ENCODE measurements around the gene WNT7A. TPM values are rescaled to one million over a fixed set of nuclear protein-coding genes. Genes with fewer than 3 reads are reported as not detected.

Gene WNT7A
- total and polyA plus RNA-seq, 2 donors (not counting 3 experiments of a cell fraction or from before 2014, with no cell fraction given) = not detected

DNA sequence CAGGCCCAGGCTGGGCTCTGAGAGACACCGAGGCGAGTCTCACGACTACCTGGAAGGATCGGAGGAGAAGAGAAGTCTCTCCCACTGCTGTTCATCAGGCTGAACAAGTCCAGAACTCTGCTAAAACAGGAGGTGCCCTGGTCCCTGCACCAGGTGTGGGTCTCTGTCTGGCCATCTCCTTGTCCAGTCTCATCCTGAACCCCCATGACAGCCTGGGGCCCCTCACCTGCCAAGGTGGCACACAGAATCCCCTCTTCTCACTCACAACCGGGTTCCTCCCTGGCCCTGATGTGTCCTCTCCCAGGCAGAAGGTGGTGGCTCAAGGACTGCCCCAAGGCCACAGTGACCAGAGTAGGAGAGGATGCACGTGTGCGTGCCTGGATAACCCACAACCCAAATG, 34.1 kb downstream of the WNT7A start:
- TF ChIP-seq MYC (IDR thresholded peaks at IDR 0.05; ENCODE audit: low read depth, low read length) = no peak
- no peak for TF ChIP-seq FOS (IDR thresholded peaks at IDR 0.05; ENCODE audit: borderline replicate concordance, insufficient read depth, low read length)
- TF ChIP-seq JUN (IDR thresholded peaks at IDR 0.05; ENCODE audit: borderline replicate concordance, insufficient read depth, insufficient read length, low read depth) = no peak
- no peak for TF ChIP-seq EZH2 (IDR thresholded peaks at IDR 0.05; ENCODE audit: borderline replicate concordance, low read depth, low read length, severe bottlenecking)
- no peak for TF ChIP-seq POLR2A (IDR thresholded peaks at IDR 0.05; ENCODE audit: low read depth, low read length)
- TF ChIP-seq, protein P1, sequence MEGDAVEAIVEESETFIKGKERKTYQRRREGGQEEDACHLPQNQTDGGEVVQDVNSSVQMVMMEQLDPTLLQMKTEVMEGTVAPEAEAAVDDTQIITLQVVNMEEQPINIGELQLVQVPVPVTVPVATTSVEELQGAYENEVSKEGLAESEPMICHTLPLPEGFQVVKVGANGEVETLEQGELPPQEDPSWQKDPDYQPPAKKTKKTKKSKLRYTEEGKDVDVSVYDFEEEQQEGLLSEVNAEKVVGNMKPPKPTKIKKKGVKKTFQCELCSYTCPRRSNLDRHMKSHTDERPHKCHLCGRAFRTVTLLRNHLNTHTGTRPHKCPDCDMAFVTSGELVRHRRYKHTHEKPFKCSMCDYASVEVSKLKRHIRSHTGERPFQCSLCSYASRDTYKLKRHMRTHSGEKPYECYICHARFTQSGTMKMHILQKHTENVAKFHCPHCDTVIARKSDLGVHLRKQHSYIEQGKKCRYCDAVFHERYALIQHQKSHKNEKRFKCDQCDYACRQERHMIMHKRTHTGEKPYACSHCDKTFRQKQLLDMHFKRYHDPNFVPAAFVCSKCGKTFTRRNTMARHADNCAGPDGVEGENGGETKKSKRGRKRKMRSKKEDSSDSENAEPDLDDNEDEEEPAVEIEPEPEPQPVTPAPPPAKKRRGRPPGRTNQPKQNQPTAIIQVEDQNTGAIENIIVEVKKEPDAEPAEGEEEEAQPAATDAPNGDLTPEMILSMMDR (IDR thresholded peaks at IDR 0.05; ENCODE audit: extremely low read depth in 1 of 2, insufficient read depth in 1 of 2, low read depth in 1 of 2, low read length in 2 of 2) = no peak
- Histone ChIP-seq H3K9ac (replicated peaks; ENCODE audit: extremely low read depth, insufficient read depth, low read length) (no peak overlapping the region), H3K4me1 (ENCODE audit: control insufficient read depth, extremely low read depth, insufficient read depth, low read length) (no peaks in the 10 kb centered on the region), H3K4me3 (replicated peaks in 1 of 3; ENCODE audit: insufficient read depth in 1 of 3, low read depth in 1 of 3, low read length in 3 of 3) (no peak overlapping the region), H3K79me2 (ENCODE audit: control insufficient read depth, insufficient read depth, low read length) (no peaks in the 10 kb centered on the region), H4K20me1 (replicated peaks; ENCODE audit: control insufficient read depth, extremely low read depth, insufficient read depth, low read length) (no peaks in the 10 kb centered on the region), H3K27me3 (ENCODE audit: control insufficient read depth in 2 of 2, insufficient read depth in 2 of 2, low read length in 2 of 2) (no peaks in the 10 kb centered on the region), H3K9me1 (replicated peaks; ENCODE audit: control insufficient read depth, extremely low read depth, insufficient read depth, low read length) (no peaks in the 10 kb centered on the region), H3K36me3 (ENCODE audit: control insufficient read depth in 2 of 2, extremely low read depth in 1 of 2, insufficient read depth in 2 of 2, low read length in 2 of 2) (no peaks in the 10 kb centered on the region), H2AFZ (ENCODE audit: low read depth, low read length) (no peak overlapping the region), H3K9me3 (replicated peaks; ENCODE audit: control insufficient read depth, insufficient read depth, low read length) (no peaks in the 10 kb centered on the region), H3K4me2 (ENCODE audit: insufficient read depth, low read length) (no peak overlapping the region), H3K27ac (ENCODE audit: insufficient read depth, low read depth, low read length) (no peak overlapping the region)
- intact Hi-C loops (cut with micrococcal nuclease) (no loop called here), dilution Hi-C loops (cut with MboI; ENCODE audit: extremely low pct_ligation_motif_present, low sequenced_read_pairs) (no loop called here)
- FAIRE-seq = no peak
- ChIA-PET CTCF (no interaction called here), POLR2A (no interaction called here)
- no peak for DNase-seq (ENCODE audit: low read depth, low spot score)
- no TSS peak for BruUV-seq (replicated peaks)

DNA sequence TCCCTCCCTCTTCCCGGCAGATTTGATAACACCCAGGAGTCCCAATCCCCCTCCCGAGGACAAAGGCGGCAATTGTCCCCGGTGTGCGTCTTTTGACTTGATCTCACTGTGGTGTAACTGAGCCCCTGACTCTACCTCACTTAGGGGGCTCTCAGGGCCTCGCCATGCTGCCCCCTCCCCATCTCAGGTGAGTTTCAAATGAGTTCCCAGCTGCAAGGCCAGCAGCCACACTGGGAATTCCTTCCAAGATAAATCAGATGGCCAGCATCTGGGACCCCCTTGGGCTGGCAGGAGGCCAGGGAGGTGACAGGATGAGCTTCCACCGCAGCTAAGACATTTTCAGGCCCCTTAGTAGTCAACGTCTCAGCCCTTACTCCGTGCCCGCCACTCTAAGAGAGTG, 35.0 kb downstream of the WNT7A start:
- CTCF ChIA-PET = no interaction called here
- no peak overlapping the region for H3K27ac ChIP-seq (ENCODE audit: insufficient read depth, low read depth, low read length)
- H3K9me1 ChIP-seq (replicated peaks; ENCODE audit: control insufficient read depth, extremely low read depth, insufficient read depth, low read length) = no peaks in the 10 kb centered on the region
- H3K9ac ChIP-seq (replicated peaks; ENCODE audit: extremely low read depth, insufficient read depth, low read length) = no peak overlapping the region
- H3K4me2 ChIP-seq (ENCODE audit: insufficient read depth, low read length) = no peak overlapping the region
- POLR2A ChIA-PET = no interaction called here
- intact Hi-C loops (cut with micrococcal nuclease) (no loop called here), dilution Hi-C loops (cut with MboI; ENCODE audit: extremely low pct_ligation_motif_present, low sequenced_read_pairs) (no loop called here)
- H3K4me1 ChIP-seq (ENCODE audit: control insufficient read depth, extremely low read depth, insufficient read depth, low read length) = no peaks in the 10 kb centered on the region
- H3K9me3 ChIP-seq (replicated peaks; ENCODE audit: control insufficient read depth, insufficient read depth, low read length) = no peaks in the 10 kb centered on the region
- H3K36me3 ChIP-seq (ENCODE audit: control insufficient read depth in 2 of 2, extremely low read depth in 1 of 2, insufficient read depth in 2 of 2, low read length in 2 of 2) = no peaks in the 10 kb centered on the region
- H3K79me2 ChIP-seq (ENCODE audit: control insufficient read depth, insufficient read depth, low read length) = no peaks in the 10 kb centered on the region
- H2AFZ ChIP-seq (ENCODE audit: low read depth, low read length) = no peak overlapping the region
- BruUV-seq (replicated peaks) = no TSS peak
- H3K27me3 ChIP-seq (ENCODE audit: control insufficient read depth in 2 of 2, insufficient read depth in 2 of 2, low read length in 2 of 2) = no peaks in the 10 kb centered on the region
- DNase-seq (ENCODE audit: low read depth, low spot score) (no peak), FAIRE-seq (no peak)
- H4K20me1 ChIP-seq (replicated peaks; ENCODE audit: control insufficient read depth, extremely low read depth, insufficient read depth, low read length) = no peaks in the 10 kb centered on the region
- H3K4me3 ChIP-seq (replicated peaks in 1 of 3; ENCODE audit: insufficient read depth in 1 of 3, low read depth in 1 of 3, low read length in 3 of 3) = no peak overlapping the region
- TF ChIP-seq EZH2 (IDR thresholded peaks at IDR 0.05; ENCODE audit: borderline replicate concordance, low read depth, low read length, severe bottlenecking) = no peak
- TF ChIP-seq, protein P1 (IDR thresholded peaks at IDR 0.05; ENCODE audit: extremely low read depth in 1 of 2, insufficient read depth in 1 of 2, low read depth in 1 of 2, low read length in 2 of 2) = no peak
- no peak for TF ChIP-seq POLR2A (IDR thresholded peaks at IDR 0.05; ENCODE audit: low read depth, low read length)
- TF ChIP-seq JUN (IDR thresholded peaks at IDR 0.05; ENCODE audit: borderline replicate concordance, insufficient read depth, insufficient read length, low read depth) = no peak
- no peak for TF ChIP-seq MYC (IDR thresholded peaks at IDR 0.05; ENCODE audit: low read depth, low read length)
- TF ChIP-seq, protein P2, sequence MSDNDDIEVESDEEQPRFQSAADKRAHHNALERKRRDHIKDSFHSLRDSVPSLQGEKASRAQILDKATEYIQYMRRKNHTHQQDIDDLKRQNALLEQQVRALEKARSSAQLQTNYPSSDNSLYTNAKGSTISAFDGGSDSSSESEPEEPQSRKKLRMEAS (IDR thresholded peaks at IDR 0.05; ENCODE audit: insufficient read depth, insufficient read length) = no peak
